HG03558 (cell line): ENCODE measurements around the gene CFAP97.
"Not testable (repeated sequence)": the region's sequence is repeated elsewhere in the genome, so short reads cannot be mapped to it uniquely, and the experiment has no call there.

ENCODE experiments used
- ATAC-seq: cut with Tn5 transposase; IDR thresholded peaks from one replicate; pipeline ENCODE4 v1.9.1; 2021; ENCODE audit warnings: moderate number of reproducible peaks; ENCODE audit not compliant: unreplicated experiment; ENCODE audit errors: extremely low read depth

The CFAP97 gene

GRCh38 chr4:185202984-185203485, 765 bp downstream of the CFAP97 start:
- no peak for ATAC-seq

GRCh38 chr4:185201977-185202962, 1.5 kb downstream of the CFAP97 start:
- ATAC-seq = no peak

- ATAC-seq = not testable (repeated sequence)
These were observed 5.6 kb downstream of the CFAP97 start for GRCh38 chr4:185198189-185198588.

GRCh38 chr4:185196437-185196836, 7.4 kb downstream of the CFAP97 start:
- ATAC-seq = no peak

GRCh38 chr4:185194924-185195888, 8.6 kb downstream of the CFAP97 start:
- ATAC-seq = no peak

- no peak for ATAC-seq
These were observed 11.7 kb downstream of the CFAP97 start for GRCh38 chr4:185192059-185192458.

DNA sequence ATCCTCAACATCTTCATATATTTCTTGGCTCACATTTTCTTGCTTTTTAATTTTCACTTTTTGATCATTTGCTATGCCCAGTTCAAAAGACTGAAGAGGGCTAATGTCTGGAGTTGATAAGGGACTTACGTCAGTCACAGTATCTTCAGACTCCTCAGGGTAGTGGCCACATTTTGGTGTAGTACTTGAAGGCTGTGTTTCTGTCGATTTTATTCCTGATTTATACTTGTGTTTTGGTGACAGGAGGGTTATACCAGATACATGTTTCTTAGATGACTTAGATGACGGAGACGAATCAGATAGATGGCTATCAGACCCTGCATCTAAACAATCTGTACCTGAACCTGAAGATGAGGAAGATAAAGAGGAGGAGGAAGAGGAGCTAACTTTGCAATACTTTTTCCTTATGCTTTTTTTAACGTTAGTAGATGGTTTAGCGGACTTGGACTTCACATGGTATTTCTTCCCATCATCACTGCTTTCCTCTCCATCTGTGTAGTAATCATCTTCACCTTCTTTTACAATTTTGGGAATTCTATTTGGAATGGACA, 13.4 kb downstream of the CFAP97 start:
- no peak for ATAC-seq

- ATAC-seq = no peak
These were observed 14.0 kb downstream of the CFAP97 start for GRCh38 chr4:185189606-185190305.

DNA sequence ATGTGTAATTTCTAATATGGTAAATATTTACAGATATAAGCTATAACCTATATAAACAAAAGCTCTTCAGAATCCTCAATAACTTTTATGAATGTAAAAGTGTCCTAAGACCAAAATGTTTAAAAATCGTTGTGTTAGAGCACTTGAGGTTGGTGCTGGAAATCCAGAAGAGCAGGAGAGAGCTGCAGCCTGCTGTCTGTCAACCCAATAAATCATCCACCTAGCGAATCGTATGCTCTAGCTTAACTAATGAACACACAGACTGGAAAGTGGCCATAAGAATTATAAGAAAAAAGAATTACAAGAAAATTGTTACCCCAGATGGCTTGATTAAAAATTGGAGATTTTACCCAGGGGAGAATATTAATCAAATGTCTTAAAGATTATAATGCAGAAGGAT, 17.0 kb downstream of the CFAP97 start:
- no peak for ATAC-seq

- no peak for ATAC-seq
These were observed 20.0 kb downstream of the CFAP97 start for GRCh38 chr4:185183622-185184281.

GRCh38 chr4:185182239-185182638, 21.6 kb downstream of the CFAP97 start:
- ATAC-seq = no peak

- ATAC-seq = no peak
These were observed 24.3 kb downstream of the CFAP97 start for GRCh38 chr4:185179488-185179887.

DNA sequence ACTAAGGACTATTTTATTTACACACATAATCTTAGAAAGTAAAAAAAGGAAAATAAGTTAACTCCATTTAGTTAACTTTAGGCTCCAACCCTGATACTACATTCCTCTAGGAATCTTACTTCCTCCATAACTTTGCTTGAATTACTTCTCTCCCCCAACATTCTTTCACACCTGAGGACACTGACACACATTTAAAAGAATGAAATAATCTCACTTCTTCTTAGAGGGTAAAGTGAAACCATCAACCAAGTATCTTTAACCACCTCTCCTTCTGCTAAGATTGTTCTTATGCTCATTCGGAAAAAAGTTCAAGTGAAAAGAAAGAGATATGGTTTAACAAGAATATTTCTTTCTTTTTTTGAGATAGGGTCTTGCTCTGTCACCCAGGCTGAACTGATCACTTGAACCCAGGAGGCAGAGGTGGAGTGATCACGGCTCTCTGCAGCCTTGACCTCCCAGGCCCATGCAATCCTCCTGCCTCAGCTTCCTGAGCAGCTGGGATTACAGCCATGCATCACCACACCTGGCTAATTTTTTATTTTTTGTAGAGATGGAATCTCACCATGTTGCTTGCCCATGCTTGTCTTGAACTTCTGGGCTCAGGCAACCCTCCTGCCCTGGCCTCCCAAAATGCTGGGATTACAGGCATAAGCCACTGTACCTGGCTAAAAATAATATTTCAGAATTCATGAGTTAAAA, 32.3 kb downstream of the CFAP97 start:
- ATAC-seq = peak; percentile 80

- ATAC-seq = no peak
These were observed 36.6 kb downstream of the CFAP97 start for GRCh38 chr4:185167234-185167633.

DNA sequence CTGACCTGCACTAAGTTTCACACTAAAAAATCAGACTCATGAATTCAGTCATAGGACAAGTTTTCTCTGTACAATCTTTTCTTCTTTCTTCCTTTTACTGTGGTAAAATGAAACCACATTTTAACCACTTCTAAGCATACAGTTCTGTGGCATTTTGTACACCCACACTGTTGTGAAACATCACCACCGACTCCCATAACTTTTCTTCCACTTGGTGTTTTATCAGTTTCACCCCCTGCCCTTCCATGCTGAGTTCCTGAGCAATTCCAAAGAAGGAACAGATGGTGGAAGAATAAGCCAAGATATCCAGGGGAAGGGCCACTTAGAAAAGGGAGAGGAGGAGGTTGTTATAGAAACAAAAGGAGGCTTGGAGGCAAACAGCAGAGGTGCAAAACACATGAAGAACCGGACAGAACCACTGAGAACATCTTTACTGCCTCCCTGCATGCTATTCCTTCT, 38.2 kb downstream of the CFAP97 start:
- peak; percentile 95 for ATAC-seq

DNA sequence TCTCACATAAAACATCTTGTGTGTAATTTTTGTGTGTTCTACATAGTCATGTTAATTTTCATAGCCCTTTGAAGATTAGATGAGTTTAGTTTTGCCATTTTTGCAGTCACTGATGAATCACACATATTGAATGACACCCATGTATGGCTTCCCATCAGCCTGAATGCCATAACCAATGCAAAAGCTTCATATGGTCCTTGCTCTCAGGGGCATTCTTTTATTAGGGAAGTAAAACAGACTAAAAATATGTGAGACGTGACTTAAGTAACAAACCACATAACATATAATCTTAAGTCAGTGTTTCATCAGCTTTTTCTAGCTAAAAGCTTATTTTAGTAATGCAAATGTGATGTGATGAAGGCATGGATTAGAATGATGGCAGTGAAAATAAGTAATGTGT, 52.5 kb downstream of the CFAP97 start:
- no peak for ATAC-seq

DNA sequence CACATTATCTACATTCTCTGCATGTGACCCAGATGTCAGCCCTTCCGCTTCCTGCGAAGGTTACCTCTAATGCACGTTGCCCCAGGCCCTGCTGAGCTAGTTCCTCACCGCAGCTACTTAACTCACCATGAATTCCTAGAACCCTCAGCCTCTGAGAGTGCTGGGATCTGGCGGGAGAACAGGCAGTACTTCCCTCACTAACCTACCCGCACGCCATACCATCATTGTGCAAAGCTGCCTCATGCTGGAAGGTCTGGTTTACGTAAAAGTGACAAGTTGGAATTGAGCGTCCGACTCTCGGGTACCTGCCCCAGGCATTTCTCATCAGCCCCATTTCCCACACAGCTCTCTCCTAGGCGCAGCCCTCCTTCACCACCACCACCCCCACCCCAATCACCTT, 54.4 kb downstream of the CFAP97 start:
- no peak for ATAC-seq

DNA sequence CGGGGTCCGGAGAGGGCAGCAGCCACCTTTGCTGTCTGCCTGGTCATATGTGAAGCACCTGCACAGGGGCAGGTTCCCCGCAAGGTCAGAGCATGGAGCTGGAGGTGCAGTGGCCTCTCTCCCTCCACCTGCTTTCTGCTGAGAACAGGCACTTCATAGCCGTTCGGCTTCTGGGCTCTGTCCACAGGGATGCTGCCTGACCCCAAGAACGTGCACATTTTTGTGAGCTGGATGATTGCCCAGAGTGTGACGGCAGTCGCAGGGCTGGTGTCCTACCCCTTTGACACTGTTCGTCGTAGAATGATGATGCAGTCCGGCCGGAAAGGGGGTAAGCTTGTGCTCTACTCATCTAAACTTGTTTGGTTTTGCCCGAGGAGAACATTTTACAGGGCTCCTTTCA, 58.2 kb downstream of the CFAP97 start:
- ATAC-seq = no peak
